Sigmoid colon (tissue), 4 donors: ENCODE measurements around the gene SNAP47.

Experiments
- EP300 ChIP-seq, 4 donors: sonication (generic); formaldehyde crosslinking; IDR thresholded peaks; one replicate each; pipeline ENCODE4 v1.6.1; 2017; ENCODE audit warnings: antibody characterized with exemption in 4 of 4
- POLR2AphosphoS5 ChIP-seq, 4 donors: sonication (generic); formaldehyde crosslinking; IDR thresholded peaks; one replicate each; pipeline ENCODE4 v1.6.1; 2017; ENCODE audit warnings: antibody characterized with exemption in 4 of 4

GRCh38 chr1:227798078-227798802 is 63.0 kb downstream of the SNAP47 start:
- TF ChIP-seq EP300 (IDR thresholded peaks at IDR 0.05) (no peak), POLR2AphosphoS5 (IDR thresholded peaks at IDR 0.05) (no peak)
